ENCODE results near the gene DGKQ.

Gene DGKQ

DNA sequence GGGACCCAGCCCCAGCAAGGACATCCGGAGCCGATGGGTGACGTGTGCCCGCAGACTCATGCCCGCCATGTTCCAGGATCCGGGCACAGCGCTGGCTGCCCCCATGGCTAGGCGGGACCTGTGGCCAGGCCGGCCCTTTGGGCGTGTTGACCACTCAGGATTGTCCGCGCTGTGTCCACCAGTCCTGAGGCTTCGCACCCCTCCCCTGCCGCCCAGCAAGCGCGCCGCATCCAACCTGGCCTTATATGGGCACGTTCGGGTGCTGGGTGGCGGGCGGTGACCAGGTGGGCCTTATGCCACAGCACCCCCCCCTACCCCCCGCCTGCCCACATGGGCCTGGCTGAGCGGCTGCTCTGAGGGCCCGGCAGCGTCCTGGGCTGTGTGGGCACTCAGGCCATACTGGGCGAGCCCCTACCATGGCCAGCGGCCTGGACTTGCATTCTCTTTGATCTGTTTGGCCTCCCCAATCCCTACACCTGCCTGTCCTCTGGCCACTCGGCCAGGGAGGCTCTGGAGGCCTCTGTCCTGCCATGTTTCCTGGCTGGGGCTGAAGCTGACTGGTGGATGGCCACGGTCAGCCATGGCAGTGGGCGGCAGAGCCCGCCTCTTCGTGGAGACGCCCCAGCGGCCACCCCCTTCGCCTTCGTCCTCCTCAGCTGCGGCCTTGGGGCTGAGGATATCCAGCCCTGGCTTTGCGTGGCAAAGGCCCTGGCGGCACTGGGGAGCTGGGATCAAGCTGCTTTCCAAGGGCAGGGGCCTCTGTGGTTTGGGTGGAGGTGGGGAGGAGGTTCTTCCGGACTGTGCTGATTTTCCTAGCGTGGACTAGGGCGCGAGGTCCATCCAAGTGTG lies 40.1 kb upstream of the DGKQ start:
- DNase-seq (ENCODE audit: extremely low read depth, low read depth): no peak
- TF ChIP-seq, protein P1, sequence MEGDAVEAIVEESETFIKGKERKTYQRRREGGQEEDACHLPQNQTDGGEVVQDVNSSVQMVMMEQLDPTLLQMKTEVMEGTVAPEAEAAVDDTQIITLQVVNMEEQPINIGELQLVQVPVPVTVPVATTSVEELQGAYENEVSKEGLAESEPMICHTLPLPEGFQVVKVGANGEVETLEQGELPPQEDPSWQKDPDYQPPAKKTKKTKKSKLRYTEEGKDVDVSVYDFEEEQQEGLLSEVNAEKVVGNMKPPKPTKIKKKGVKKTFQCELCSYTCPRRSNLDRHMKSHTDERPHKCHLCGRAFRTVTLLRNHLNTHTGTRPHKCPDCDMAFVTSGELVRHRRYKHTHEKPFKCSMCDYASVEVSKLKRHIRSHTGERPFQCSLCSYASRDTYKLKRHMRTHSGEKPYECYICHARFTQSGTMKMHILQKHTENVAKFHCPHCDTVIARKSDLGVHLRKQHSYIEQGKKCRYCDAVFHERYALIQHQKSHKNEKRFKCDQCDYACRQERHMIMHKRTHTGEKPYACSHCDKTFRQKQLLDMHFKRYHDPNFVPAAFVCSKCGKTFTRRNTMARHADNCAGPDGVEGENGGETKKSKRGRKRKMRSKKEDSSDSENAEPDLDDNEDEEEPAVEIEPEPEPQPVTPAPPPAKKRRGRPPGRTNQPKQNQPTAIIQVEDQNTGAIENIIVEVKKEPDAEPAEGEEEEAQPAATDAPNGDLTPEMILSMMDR (IDR thresholded peaks at IDR 0.05; ENCODE audit: low read depth, low read length): no peak

DNA sequence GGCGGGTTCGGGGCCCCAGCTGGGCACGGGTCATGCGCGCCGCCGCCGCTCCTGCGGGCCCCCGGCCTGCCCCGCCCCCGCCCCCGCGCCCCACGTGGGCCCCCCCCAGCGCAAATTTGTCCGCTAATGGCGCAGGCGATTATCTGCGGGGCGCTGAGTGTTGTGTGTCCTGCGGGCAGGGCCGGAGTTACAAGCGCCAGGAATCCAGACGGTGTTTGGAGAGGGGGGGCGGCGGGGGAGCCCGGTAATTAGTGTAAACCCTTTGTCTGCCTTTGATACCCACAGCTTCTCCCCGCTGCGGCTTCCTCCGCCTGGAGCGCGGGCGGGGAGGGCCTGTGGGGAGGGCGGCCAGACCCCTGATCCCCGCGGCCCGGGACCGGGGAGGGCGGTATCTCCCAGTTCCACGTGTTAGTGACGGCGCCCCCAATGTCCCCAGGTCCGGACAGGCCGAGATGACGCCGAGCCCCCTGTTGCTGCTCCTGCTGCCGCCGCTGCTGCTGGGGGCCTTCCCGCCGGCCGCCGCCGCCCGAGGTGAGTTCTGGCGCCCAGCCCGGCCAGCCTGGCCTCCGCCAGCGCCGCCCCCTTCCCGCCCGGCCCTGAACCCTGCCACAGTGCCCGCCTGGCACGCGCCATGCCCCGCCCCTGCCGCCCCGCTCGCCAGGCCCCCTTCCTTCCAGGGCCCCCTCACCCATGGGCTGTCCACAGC lies 38.8 kb upstream of the DGKQ start:
- TF ChIP-seq, protein P1 (IDR thresholded peaks at IDR 0.05; ENCODE audit: low read depth, low read length): no peak
- no peak for DNase-seq (ENCODE audit: extremely low read depth, low read depth)

DNA sequence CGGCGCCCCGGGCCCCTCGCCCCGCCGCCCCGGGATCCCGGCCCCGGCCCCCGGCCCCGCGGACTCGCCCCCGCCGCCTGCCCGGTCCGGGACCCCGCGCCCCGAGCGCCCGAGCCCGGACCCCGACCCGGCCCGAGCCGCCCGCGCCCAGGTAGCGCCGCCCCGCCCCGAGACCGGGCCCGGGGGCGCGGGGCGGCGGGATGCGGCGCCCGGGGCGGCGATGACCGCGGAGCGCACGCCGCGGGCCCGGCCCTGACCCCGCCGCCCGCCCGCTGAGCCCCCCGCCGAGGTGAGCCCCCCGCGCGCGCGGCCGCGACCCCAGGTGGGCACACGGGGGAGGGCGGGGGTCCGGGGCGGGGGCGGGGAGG lies 38.3 kb upstream of the DGKQ start:
- DNase-seq (ENCODE audit: extremely low read depth, low read depth): no peak
- TF ChIP-seq, protein P1 (IDR thresholded peaks at IDR 0.05; ENCODE audit: low read depth, low read length): no peak

DNA sequence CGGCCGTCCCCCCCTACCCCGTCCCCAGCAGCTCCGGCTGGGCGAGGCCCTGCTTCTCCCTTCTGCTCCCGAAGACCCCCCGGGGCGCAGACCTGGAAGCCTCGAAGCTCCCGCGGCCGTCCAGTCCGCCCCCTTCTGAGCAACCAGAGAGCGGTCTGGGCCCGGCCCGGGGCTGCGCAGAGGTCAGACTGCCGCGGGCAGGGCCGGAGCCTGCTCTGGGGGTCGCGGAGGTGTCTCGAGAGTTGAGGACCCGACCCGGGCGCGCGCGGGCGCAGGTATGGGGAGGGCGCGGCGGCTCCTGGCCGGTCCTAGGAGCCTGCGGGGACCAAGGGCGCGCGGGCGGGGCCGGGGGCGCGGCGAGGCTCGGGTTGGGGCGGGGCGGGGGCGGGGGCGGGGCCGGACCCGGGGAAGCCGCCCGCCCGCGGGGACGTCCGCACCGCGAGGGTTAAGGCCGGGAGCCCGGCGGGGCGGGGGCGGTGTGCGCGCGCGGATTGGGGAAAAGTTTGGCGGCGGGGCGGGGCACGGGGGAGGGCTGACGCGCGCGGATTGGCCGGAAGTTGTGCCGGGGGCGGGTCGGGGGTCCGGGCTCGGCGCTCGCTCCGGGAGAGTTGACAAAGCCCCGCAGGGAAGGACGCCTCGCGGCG lies 37.8 kb upstream of the DGKQ start, which contains the start of gene FGFRL1:
FGFRL1 (plus strand) TSS at position 605 of the 644 bp plus-strand sequence. CDS start 860 bp downstream, outside the sequence.
- peak; percentile 63 for DNase-seq (ENCODE audit: extremely low read depth, low read depth)
- TF ChIP-seq, protein P1 (IDR thresholded peaks at IDR 0.05; ENCODE audit: low read depth, low read length): no peak

DNA sequence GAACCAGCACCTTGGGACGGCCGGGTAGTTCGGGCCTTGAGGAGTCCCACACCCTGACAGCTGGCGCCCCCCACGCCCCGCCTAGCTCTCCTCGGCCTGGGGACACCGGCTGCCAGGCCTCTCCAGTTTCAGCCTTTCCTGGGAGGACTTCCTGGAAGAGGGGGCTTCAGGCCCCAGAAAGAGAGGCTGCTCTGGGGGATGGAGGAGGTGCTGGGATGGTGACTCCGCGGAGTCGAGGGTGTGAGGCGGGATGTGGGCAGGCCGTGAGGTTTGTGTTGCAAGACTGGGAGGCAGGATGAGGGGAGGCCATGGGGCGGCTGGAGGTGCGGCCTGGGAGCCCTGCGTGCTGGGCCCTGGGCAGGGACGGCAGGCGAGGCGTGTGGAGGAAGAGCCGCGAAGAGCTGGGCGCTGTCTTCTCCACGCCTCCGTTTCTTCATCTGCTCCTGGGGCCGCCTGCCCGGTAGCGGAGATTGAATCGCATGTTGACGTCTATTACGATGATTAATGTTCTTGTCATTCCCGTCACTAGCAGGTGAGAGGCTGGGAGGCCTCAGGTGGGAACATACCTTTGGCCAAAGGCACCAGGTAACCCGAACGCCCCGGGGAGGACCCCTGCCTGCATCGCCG lies 37.1 kb upstream of the DGKQ start:
- TF ChIP-seq, protein P1 (IDR thresholded peaks at IDR 0.05; ENCODE audit: low read depth, low read length): no peak
- DNase-seq (ENCODE audit: extremely low read depth, low read depth): peak; percentile 54

DNA sequence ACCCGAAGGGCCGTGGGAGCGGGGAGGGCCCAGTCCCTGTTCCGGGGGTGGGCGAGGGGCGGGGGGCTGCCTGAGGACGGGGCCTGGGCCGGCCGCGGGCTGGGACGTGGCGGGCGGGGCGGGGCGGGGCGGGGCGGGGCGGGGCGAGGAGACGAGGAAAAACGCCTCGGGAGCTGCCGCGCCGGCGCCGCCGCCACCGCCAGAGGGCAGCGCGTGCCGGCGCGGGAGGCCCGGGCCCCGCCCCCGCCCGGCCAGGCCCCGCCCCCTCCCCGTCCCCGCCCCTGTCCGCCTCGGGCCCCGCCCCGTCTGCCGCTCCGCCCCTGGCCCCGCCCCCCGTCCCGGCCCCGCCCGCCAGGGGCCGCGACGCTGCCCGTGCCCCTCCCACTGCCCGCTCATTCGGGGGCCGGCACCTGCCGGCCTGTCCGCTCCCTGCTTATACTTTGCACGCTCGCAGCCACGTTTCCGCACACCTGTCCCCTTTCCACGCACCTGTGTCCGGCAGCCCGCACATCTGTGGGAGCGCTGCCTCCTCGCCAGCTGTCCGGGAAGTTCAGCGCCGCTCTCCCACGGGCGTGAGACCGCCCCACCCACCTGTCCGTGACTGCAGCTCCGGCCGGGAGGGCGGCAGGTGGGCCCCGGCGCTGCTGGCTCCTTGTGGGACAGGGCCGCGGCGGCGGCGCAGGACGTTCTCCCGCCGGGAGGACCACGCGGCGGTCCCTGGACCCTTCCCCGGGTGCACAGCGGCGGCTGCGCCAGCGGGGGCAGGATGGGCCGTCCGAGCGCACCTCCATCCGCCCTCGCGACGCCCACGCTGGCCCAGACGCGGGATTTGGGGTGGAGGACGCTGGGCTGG lies 36.4 kb upstream of the DGKQ start:
- TF ChIP-seq, protein P1 (IDR thresholded peaks at IDR 0.05; ENCODE audit: low read depth, low read length): peak; percentile 10
- no peak for DNase-seq (ENCODE audit: extremely low read depth, low read depth)

All from AG09319 (cell line).